Left renal pelvis (tissue), 4 donors: ENCODE results near the gene ASIC2. TPM values are rescaled to one million over a fixed set of nuclear protein-coding genes. Genes with fewer than 3 reads are reported as not detected.

Experiments used
- DNase-seq, 4 donors: peaks; one replicate each; pipeline ENCODE4 v3.0.0-alpha.2; 2013; ENCODE audit warnings: low read depth in 4 of 4, low spot score in 3 of 4
- polyA plus RNA-seq, 4 donors: library from polyadenylated mRNA; unstranded; fragments of 120-200 nt; gene quantifications; one replicate each; pipeline ENCODE4 v1.2.1, GENCODE V29; 2013; ENCODE audit not compliant: insufficient read length in 4 of 4

Gene ASIC2
- polyA plus RNA-seq, 4 donors, result 1.3 to 3.5 (median 2.9) TPM

GRCh38 chr17:33290253-33290652, 2.8 kb downstream of the ASIC2 start:
- DNase-seq, result no peak

GRCh38 chr17:33288954-33289353, 4.1 kb downstream of the ASIC2 start:
- no peak for DNase-seq

- DNase-seq, result no peak
Measured at GRCh38 chr17:33287096-33287725, 5.9 kb downstream of the ASIC2 start.

GRCh38 chr17:33285413-33285812, 7.7 kb downstream of the ASIC2 start:
- DNase-seq, result no peak

GRCh38 chr17:33284022-33284421, 9.1 kb downstream of the ASIC2 start:
- no peak for DNase-seq

GRCh38 chr17:33280162-33280943, 12.7 kb downstream of the ASIC2 start:
- no peak for DNase-seq

- DNase-seq, result peak in 1 of 4 donors; percentile 73
Measured at GRCh38 chr17:33277436-33278100, 15.5 kb downstream of the ASIC2 start.

- DNase-seq, result no peak
Measured at GRCh38 chr17:33273743-33274410, 19.2 kb downstream of the ASIC2 start.

- no peak for DNase-seq
Measured at GRCh38 chr17:33273271-33273670, 19.8 kb downstream of the ASIC2 start.

GRCh38 chr17:33272438-33272837, 20.7 kb downstream of the ASIC2 start:
- no peak for DNase-seq

GRCh38 chr17:33269337-33270060, 23.6 kb downstream of the ASIC2 start:
- DNase-seq, result no peak

GRCh38 chr17:33267851-33268548, 25.1 kb downstream of the ASIC2 start:
- no peak for DNase-seq

- no peak for DNase-seq
Measured at GRCh38 chr17:33267271-33267790, 25.8 kb downstream of the ASIC2 start.

- no peak for DNase-seq
Measured at GRCh38 chr17:33266611-33267010, 26.5 kb downstream of the ASIC2 start.

- no peak for DNase-seq
Measured at GRCh38 chr17:33266116-33266515, 27.0 kb downstream of the ASIC2 start.

- no peak for DNase-seq
Measured at GRCh38 chr17:33263396-33263795, 29.7 kb downstream of the ASIC2 start.

- peak in 2 of 4 donors; percentile 29 to 34 for DNase-seq
Measured at GRCh38 chr17:33262266-33263123, 30.6 kb downstream of the ASIC2 start.

GRCh38 chr17:33261820-33262219, 31.3 kb downstream of the ASIC2 start:
- DNase-seq, result no peak

- no peak for DNase-seq
Measured at GRCh38 chr17:33260638-33261037, 32.5 kb downstream of the ASIC2 start.
